Measurements from ENCODE around the gene NUP98. TPM values are rescaled to one million over a fixed set of nuclear protein-coding genes. Genes with fewer than 3 reads are reported as not detected.
A peak's percentile ranks its signal among the peaks of the same experiment; 100 is the strongest.

NUP98 gene
- total and polyA plus RNA-seq, 2 of the 13 experiments (the other 11 are each of a cell fraction or from before 2014, with no cell fraction given), result 76.6 to 85.3 TPM

GRCh38 chr11:3642071-3642951 lies 155.0 kb downstream of the NUP98 start (continued):
- TF ChIP-seq ZNF687 (CRISPR knock-in tag; IDR thresholded peaks at IDR 0.05), result peak; percentile 90
- no peak for TF ChIP-seq CBX2 (IDR thresholded peaks at IDR 0.05; ENCODE audit: low read depth, low read length)
- TF ChIP-seq CBX2 (CRISPR knock-in tag; IDR thresholded peaks at IDR 0.05; ENCODE audit: low read depth), result no peak
- TF ChIP-seq ZNF354B (CRISPR knock-in tag; IDR thresholded peaks at IDR 0.05), result no peak
- no peak for TF ChIP-seq MIER2 (CRISPR knock-in tag; IDR thresholded peaks at IDR 0.05)
- TF ChIP-seq HIC2 (CRISPR knock-in tag; IDR thresholded peaks at IDR 0.05; ENCODE audit: low read depth), result no peak
- no peak for TF ChIP-seq KDM1A (CRISPR knock-in tag; IDR thresholded peaks at IDR 0.05)
- TF ChIP-seq ZNF883 (CRISPR knock-in tag; IDR thresholded peaks at IDR 0.05; ENCODE audit: not compliant biosample characterization), result peak; percentile 58
- TF ChIP-seq GTF3A (CRISPR knock-in tag; conservative IDR thresholded peaks at IDR 0.05), result no peak
- peak; percentile 75; the same call in 1 of the 2 replicates for TF ChIP-seq ZNF850 (CRISPR knock-in tag; conservative IDR thresholded peaks at IDR 0.05)
- TF ChIP-seq MBNL3 (CRISPR knock-in tag; conservative IDR thresholded peaks at IDR 0.05), result no peak
- TF ChIP-seq ZNF710 (CRISPR knock-in tag; IDR thresholded peaks at IDR 0.05; ENCODE audit: borderline replicate concordance), result no peak
- no peak for TF ChIP-seq SMC3 (IDR thresholded peaks at IDR 0.05; ENCODE audit: low read length)
- no peak for TF ChIP-seq SETDB1 (CRISPR knock-in tag; IDR thresholded peaks at IDR 0.05; ENCODE audit: borderline replicate concordance)
- TF ChIP-seq GMEB2 (CRISPR knock-in tag; IDR thresholded peaks at IDR 0.05; ENCODE audit: low read depth), result no peak
- peak; percentile 54; the same call in 1 of the 2 replicates for TF ChIP-seq ERF (CRISPR knock-in tag; IDR thresholded peaks at IDR 0.05)
- no peak for TF ChIP-seq ZNF468 (CRISPR knock-in tag; IDR thresholded peaks at IDR 0.05)
- TF ChIP-seq ZNF20 (CRISPR knock-in tag; IDR thresholded peaks at IDR 0.05), result no peak
- no peak for TF ChIP-seq STAT5B (CRISPR knock-in tag; IDR thresholded peaks at IDR 0.05)
